ENCODE results near the gene PDCD1.

DNA sequence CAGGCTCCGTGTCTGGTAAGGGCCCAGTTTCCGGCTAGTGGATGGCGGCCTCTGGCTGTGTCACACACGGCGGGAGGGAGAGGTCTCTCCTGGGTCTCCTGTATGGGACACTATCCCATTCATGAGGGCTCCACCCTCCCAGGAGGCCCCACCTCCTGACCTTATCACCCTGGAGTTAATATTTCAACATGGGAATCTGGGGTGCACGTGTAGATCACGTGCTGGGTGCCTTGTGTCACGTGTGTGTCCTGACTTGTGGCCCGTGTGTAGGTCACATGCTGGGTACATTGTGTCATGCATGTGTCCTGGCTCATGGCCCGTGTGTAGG, 39.8 kb downstream of the PDCD1 start:
- TF ChIP-seq, protein P1, sequence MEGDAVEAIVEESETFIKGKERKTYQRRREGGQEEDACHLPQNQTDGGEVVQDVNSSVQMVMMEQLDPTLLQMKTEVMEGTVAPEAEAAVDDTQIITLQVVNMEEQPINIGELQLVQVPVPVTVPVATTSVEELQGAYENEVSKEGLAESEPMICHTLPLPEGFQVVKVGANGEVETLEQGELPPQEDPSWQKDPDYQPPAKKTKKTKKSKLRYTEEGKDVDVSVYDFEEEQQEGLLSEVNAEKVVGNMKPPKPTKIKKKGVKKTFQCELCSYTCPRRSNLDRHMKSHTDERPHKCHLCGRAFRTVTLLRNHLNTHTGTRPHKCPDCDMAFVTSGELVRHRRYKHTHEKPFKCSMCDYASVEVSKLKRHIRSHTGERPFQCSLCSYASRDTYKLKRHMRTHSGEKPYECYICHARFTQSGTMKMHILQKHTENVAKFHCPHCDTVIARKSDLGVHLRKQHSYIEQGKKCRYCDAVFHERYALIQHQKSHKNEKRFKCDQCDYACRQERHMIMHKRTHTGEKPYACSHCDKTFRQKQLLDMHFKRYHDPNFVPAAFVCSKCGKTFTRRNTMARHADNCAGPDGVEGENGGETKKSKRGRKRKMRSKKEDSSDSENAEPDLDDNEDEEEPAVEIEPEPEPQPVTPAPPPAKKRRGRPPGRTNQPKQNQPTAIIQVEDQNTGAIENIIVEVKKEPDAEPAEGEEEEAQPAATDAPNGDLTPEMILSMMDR (IDR thresholded peaks at IDR 0.05; ENCODE audit: low read depth, low read length): no peak
- no peak for TF ChIP-seq EZH2phosphoT487 (IDR thresholded peaks at IDR 0.05; ENCODE audit: low read depth)
